ENCODE data around the gene ATP2B1.
"Not testable (repeated sequence)": the region's sequence is repeated elsewhere in the genome, so short reads cannot be mapped to it uniquely, and the experiment has no call there.

The ATP2B1 gene

DNA sequence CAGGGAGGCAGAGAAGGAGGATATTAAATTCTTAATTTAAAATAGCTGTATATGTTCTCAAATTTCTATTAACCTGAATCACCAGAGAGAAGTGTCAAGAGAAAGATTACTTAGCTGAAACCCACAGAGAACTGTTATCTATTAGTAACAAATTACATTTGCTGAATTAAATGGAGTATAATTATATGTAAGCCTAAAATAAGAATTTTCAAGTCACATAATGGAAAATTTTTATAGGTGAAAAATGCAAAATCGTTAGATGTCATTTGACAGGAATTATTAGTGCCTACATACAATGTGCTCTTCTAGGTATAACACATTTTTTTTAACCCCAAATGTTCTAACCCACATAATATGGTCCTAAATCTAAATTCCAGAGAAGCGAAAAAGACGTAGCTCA lies 4.1 kb upstream of the ATP2B1 start:
- no peak for DNase-seq

DNA sequence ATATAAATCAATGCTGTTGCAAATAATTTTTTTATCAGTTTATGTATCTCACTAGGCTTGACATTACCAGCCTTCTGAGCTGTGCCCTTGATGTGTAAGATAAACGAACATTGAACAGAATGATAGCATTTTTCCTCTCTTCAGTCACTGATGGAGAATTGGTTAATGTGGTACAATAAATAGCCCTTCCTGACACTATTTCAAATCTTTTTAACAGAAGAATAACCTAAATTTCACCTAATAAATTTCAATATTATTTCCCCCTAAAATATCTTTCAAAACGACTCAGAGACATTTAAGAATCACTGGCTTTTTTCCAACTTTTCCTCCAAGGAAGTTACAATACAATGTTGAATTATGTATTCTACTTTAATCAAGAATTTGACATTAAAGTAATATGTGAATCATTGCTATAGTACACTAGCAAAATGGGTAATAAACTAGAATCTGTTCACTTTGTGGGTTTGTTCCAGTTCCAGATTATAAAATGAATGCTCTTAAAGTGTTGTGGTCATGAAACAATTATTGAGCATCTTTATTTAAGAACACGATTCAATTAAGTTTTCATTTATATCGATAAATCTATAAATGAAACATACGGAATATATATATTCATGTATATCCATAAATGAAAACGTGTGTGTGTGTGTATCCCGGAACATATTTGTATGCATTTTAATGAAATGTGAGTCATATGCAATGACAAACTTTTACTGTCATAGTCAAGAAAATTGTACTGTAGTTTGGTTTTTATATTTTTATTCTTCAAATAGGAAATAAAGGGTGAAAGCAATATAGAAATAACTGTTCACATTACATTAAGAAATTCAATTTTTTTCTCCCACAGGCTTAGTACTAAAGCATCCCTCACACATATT lies 2.5 kb upstream of the ATP2B1 start:
- DNase-seq, result no peak

DNA sequence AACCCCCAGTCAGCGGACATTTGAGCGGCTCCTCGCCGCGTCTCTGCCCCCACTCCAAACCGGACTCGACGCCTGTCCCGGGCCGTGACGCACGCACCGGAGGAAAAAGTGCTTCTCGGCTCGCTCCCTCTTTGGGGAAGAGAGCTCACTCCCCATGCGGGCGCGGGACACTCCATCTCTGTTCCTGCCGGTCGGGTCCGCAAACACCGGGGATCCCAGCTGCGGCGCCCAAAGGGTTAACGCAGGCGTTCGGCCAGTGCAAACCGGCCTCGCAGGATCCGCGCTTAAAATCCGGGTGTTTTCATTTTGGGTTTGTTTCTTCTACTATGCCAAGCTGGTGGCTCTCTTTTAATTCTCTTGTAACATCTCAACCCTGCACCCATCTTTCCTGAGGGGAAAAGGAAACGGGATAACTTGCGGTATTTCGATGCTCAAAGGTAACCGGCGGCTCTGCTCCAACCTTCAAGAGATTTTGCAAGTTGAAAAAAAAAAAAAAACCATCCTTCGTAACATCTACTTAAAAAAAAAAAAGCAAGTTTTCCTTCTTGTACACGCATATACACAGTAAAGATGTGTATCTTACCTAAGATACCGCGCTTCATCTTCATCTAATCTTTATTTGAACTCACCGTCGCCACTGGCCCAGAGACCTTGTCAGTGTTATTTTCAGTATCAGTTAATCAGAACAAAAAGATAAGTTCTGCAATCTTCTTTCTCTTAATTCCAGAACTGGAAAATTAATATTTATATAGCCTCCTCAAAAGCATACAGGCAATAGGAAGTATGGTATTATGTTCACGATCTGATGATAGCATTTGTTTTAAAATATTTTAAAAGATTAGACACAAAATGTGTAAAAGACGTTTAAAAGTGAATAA lies 1.6 kb upstream of the ATP2B1 start:
- peak; percentile 2 for DNase-seq

DNA sequence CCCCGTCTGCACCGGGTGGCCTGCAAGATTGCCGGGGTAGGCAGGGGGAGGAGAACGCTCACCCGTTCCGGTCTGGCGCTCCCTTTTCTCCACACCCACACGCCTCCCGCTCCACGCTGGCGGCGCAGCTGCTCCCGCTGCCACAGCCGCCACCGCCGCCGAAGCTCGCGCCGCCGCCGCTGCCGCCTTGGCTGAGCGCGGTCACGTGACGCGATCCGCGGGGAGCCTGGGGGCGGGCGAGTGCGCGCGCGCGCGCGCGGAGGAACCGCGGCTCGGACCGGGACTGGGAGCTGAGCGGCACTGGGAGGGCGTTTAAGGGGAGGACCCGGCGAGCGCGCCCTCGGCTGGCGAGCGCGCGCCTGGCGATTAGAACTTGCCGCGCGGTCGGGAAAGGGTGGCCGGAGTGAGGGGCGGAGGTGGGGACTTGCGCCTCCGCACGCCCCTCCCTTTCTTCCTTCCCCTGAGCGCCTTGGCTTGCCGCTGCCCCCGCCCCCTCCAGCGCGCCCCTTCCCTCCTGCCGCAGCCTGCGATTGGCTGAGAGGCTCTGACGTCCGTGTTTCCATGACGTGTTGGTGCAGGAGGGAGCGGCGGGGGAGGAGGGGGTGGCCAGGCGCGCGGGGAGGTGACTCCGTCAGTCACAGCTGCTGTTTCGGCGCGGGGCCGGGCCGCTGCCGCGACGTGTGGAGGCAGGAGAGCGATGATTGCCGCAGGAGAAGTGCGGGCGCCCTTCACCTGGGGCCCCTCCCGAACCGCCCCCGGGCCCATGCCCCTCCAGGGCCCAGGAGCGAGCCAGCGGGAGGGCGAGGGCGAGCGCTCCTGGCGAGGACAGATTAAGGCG lies 738 bp upstream of the ATP2B1 start:
- DNase-seq, result peak; percentile 100

DNA sequence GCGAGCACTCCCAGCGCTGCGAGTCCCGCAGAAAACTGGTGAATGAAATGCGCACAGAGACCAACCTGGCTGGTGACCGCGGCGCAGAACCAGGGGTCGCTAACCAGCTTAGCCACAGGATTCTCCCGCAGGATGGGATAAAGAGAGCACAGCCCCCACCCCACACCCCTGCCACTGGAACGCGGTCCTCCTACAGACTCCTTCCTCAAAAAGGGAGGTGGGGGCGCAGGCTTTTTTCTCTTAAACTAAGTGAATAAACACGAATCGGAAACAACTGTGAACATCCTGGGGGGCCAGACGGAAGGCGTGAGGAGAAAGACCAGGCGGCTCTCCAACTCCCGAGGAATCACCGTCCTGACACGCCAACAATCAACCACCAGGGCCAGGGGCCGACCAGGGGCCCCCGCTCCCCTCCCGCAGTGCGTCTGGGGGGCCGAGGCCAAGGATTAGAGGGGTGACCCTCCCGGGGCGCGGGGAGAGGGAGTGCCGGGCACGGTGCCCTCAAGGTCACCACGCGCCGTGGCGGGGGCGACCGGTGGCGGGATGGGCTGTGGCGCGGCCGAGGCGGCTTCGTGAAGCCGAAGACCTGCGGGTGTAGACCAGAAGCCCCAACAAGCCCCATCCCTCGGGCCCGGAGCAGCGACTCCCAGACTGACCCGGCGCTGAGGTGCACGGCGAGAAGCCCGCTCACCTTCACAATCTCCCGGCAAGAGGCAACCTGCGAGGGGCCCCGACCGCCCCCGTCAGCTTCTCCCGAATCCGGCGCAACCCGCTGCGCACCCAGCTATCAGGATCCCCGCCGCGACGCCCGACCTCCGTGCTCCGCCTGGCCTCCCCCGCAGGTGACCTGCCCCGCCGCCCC lies 704 bp downstream of the ATP2B1 start:
- DNase-seq, result peak; percentile 31

DNA sequence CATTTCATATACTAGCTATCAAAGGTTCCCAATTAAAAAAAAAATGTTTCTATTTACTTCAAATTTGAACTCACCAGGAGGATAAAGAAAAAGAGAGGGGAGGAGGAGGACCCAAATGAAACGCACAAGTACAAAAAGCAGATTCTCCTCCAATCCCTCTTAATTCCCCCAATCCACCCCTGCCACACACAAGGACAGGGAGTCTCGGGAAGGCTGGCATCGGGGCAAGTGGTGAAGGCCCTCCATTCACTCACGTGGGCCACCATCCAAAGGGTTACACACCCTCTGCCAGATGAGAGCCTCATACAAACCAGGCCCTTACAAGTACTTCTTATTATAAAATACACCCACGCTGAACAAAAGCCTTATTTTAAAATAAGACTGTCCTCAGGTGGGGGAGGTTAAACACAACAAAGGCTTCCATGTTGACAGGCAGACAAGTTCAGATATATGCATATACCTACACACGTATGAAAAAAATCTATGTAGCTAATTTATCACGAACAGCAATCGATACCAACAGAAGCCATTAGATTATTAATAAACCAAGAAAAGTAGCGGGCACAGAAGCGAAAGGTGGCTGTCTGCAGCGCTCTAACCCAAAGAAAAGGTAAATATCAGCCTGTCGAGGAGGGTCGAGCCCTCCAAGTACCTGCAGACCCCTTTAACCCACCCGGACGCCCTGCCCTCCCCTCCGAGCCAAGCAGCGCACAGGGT lies 1.5 kb downstream of the ATP2B1 start:
- DNase-seq, result no peak

DNA sequence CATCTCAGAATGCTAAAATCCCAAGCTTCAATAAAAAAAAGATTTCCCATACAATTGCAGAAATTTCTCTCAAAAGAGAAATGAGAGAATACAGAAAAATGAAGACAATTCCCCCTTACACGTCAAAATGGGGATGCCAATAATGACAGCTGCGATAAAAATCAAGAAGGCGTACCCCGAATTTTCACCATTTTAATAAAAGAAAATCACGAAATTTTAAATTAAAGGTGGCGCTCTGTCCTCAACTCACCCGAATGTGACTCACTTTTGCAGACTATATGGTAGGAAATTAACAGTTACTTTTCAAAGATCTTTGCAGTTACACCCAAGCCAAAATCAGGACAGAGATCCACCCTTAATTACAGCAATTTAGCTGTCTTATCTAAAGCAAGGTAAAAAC lies 2.1 kb downstream of the ATP2B1 start:
- DNase-seq, result no peak

DNA sequence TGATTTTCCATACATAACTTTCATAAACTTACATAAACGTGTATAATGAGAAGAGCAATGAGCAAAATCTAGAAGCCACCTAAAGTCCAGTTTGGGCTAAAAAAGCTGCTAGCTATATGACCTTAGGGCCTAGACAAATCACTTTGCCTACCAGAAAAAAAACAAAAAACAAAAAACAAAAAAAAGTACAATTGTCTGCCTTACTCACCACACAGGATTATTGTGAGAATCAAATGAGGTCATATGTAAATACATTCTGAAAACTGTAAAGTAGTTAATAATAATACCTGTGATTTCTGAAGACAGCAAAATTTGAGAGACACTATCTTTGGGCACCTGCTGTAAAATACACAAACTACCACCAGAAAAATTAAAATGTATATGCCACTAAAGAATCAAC lies 4.2 kb downstream of the ATP2B1 start:
- DNase-seq, result no peak

DNA sequence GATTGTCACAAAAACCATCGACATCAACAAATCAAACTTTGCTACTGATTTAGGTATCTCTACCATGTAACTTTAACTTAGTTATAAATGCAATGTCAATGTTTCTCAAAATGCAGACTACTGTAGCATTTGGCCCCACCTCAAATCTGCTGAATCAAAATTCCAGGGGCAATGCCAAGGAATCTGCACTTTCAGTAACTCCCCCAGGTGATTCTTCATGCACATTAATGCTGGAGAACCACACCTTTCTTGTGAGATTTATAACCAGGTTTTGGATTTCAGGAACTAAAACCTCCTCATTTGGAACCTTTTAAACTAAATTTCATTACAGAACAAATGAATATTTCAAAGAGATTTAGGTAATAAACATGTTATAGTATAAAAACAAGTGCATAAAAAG lies 4.9 kb downstream of the ATP2B1 start:
- no peak for DNase-seq

DNA sequence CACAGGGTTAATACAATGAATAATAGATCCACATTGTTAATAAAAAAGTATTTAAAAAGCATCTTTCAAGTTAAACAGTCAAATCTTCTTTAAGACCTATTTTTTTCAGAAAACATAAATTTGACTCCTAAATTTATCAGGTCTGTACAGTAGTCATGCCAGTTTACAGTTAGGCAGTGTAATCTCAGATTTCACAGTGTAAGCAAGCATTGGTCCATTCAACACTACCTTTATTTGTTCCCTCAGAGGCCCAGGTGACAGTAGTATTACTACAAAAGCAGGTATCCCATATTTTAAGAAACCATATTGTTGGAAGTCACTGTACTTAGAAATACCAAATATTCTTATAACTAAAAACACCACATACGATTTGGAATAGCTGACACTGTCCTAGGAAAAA lies 6.1 kb downstream of the ATP2B1 start:
- DNase-seq, result no peak

DNA sequence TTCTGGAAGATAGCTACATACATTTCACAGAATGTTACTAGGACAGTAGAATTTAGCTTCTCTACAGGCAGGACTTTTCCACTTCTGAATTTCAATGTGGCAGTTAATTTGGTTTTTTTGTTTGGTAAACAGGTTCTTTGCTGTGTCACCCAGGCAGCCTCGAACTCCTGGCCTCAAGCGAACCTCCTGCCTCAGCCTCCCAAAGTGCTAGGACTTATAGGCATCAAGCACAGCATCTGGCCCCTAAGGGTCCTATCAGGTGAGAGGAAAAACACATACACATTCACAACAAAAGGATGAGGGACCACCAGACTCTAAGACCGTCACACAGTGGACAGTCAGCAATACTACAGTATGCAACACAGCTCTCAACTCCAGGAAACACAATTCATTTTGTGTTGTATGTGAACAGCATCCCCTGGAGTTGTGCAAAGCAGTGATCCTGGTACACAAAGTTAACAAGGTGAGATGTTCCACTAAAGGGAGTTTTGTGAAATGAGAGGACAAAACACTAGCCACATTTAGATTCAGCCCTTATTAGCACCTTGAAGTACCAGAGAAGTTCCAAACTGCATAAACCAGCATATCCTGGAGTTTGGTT lies 6.9 kb downstream of the ATP2B1 start:
- DNase-seq, result no peak

DNA sequence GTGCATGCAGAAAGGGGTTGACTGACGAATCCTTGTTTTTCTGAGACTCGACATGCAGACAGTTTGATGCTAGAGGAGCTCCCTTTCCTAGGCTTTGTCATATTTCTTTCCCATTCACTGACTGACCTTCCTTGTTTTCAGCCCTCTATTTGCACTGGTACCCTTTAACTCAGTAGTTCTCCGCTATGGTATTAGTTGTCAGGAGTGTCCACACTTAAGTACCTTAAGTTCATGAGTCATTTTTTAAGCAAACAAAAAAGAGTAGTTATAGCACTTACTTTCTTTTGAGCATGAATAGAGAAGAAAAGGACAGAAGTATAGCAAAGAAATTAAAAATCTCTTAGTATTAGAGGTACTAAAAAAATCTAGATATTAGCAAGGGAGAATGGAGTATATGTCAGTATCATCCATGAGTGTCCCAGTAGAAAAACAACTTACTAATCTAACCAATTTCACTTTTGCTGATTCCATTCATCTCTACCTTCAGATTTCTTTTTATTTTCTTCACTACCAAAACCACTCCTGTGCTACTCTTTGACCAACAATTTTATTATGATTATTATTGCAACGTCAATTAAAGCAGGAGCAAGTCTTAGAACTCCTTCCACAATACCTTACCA lies 8.3 kb downstream of the ATP2B1 start:
- DNase-seq, result no peak

DNA sequence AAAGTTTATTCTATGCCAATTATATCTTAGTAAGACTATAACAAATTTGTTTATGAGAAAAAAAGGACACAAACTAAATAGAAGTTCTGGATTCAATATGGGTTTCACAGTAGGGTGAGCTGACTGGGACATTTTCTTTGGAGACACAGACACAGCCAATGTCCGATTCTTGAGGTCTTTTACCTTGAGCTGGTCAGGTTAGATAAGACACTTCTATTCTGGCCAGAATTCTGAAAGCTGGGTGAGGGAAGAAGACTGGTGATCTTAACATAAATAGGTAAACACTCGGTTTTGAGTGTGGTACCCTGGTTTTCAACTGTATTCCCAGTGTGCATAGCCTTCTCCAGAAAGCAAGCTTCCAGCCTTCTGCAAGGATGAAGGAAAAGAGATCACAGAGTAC lies 10.0 kb downstream of the ATP2B1 start:
- DNase-seq, result no peak

DNA sequence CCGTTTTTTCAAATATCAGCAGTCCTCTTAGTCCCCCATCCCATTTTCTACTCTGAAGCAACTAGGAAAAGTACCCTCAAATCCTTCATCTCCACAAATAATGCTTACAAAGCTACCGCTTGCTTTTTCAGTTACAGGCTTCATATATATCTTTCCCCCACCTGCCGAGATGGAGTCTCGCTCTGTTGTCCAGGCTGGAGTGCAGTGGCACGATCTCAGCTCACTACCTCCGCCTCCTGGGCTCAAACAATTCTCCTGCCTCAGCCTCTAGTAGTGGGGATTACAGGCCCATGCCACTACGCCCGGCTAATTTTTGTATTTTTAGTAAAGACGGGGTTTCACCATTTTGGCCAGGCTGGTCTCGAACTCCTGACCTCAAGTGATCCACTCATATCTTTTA lies 10.9 kb downstream of the ATP2B1 start:
- not testable (repeated sequence) for DNase-seq

DNA sequence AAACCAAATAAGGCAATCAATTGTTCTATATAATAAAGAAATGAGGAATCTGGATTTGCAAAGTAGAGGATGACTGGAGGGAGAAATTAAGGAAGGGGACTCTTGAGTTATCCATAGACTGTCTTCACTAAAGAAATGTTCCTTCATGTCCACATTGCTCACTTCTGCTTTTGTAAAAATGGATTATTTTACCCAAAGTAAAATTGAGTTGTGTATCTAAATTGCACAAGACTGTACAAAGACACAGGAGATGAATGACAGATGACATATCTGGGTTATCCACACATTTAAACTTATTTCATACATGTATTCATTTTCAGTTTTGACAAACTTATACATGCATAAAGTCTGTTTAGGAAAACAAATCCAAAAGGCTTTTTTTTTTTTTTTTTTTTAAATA lies 11.3 kb downstream of the ATP2B1 start:
- DNase-seq, result no peak

DNA sequence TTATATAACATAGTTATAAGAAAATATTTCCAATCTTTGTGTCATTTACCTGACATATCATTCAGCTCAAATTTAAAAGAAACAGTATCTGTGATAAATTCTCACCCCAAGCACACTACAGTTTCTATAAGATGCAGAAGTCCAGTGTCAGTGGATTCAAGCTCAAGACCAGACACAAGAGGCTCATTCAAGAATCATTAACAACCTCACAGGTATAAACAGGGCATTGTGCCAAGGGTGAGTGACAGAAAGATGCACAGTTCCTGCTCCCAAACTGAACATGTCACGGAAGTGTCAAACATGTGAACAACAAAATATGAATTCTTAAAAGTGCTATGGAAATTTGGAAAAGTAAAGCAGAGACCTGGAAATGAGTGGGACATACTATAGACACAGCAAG lies 12.8 kb downstream of the ATP2B1 start:
- DNase-seq, result no peak

DNA sequence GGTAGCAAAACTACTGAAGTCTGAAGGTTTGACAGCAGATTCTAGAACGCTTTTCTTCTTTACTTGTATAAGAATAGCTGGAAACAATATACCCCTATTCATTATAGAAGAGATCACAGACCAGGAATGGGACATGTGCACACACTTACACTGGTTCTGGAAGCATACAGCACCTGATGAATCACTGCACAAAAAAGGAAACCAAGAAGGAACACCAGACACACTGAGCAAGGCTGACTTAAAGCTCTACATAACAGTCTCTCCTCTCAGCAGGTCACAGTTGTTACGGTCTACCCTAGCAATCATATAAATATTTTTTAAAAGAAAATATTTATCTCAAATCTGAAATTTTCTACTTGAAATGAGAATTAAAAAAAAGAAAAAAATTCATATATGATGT lies 13.5 kb downstream of the ATP2B1 start:
- no peak for DNase-seq

DNA sequence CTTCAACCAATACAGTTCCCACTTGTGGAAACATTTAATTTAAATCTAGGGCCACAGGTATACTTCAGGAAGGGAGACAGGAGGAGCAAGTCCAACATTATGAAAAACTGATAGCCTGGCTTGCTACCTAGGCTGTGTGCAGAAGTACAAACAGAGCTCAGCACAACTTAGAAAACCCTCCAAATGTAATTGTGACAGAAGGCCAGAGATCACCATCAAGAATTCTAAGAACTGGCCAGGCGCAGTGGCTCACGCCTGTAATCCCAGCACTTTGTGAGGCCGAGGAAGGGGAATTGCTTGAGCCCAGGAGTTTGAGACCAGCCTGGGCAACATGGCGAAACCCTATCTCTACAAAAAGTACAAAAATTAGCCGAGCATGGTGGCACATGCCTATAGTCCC lies 14.1 kb downstream of the ATP2B1 start:
- no peak for DNase-seq

DNA sequence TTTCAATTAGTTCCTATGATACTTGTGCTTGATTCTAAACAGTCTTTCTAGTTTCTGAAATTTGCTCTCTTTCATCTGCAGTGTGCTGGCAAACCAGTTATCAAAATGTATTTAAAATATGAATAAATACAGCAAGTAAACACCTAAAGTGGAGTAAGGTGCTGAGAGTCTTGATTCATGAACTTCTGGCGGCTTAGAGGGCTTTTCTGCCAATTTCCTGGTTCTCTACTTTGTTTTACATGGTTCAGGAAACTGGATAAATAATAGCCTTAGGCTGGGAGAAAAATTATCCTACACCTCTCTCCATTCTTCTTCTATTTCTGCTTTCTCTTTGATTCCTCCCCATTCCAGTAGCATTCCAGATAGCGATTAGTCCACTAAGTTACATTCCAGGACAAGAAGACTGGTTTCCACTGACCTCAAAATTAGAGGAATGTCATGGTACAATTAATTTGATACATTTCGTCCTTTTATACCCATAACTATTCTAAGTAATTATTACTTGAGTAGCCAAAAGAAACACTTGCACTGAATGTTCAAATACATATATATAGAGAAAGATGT lies 14.9 kb downstream of the ATP2B1 start:
- no peak for DNase-seq

DNA sequence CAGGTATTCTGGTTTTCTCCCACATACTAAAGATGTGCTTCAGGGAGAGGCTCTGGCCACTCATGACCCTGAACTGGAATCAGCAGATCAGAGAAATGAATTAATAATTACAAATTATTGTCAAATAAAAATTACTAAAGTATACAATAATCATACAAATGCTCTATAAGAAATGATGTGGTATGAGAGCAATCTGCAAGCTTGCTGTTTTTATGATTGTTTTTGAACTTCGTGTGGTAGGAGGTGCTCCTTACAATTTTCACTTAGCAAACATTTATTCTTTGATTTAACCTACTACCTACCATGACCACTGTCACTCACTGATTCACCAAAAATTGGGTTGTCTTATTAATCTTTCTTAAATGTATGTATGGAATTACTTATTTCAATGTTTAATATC lies 16.2 kb downstream of the ATP2B1 start:
- DNase-seq, result no peak

All from effector CD4-positive, alpha-beta T cell (primary cell).